Muscle of leg (tissue), 11 donors: ENCODE data around the gene POU3F2. TPM values are rescaled to one million over a fixed set of nuclear protein-coding genes. Genes with fewer than 3 reads are reported as not detected.

Experiments
- DNase-seq: peaks from one replicate; pipeline ENCODE4 v3.0.0; 2013
- H3K27ac ChIP-seq: one replicate; pipeline ENCODE4 v1.5.1; 2013; ENCODE audit warnings: mild to moderate bottlenecking, low read length, control low read depth
- H3K27me3 ChIP-seq: one replicate; pipeline ENCODE4 v1.6.1; 2013; ENCODE audit warnings: low read length; ENCODE audit not compliant: control insufficient read depth, insufficient read depth
- H3K36me3 ChIP-seq: one replicate; pipeline ENCODE4 v1.6.1; 2013; ENCODE audit warnings: low read length; ENCODE audit not compliant: control insufficient read depth, insufficient read depth
- H3K4me1 ChIP-seq: one replicate; pipeline ENCODE4 v1.6.1; 2013; ENCODE audit warnings: low read length; ENCODE audit not compliant: control insufficient read depth, insufficient read depth
- H3K4me3 ChIP-seq: one replicate; pipeline ENCODE4 v1.5.1; 2013; ENCODE audit warnings: low read length, control low read depth
- H3K9me3 ChIP-seq: replicated peaks from 2 replicates; pipeline ENCODE4 v1.6.1; 2013; ENCODE audit warnings: low read depth, low read length; ENCODE audit not compliant: control insufficient read depth
- WGBS: methylation state at CpG from one replicate; pipeline ENCODE4 v1.1.5; 2013; ENCODE audit warnings: missing lambda C conversion rate; ENCODE audit not compliant: insufficient coverage; 5-methylcytosine and 5-hydroxymethylcytosine counted together
- polyA plus RNA-seq, 8 donors: library from polyadenylated mRNA; unstranded; fragments of 120-200 nt; gene quantifications; one replicate each; pipeline versions ENCODE4 v1.2.1 to v1.2.3, GENCODE V29; 2013; ENCODE audit warnings: inconsistent platforms in 1 of 8, low replicate concordance in 1 of 8; ENCODE audit not compliant: insufficient read length in 8 of 8, insufficient read depth in 1 of 8
- total RNA-seq: library from RNA; stranded (reverse); fragments of 120-200 nt; gene quantifications from one replicate; pipeline ENCODE4 v1.2.4, GENCODE V29; 2013

Gene POU3F2
- total and polyA plus RNA-seq, 9 donors = 0.07 to 0.37 (median 0.21) TPM

DNA sequence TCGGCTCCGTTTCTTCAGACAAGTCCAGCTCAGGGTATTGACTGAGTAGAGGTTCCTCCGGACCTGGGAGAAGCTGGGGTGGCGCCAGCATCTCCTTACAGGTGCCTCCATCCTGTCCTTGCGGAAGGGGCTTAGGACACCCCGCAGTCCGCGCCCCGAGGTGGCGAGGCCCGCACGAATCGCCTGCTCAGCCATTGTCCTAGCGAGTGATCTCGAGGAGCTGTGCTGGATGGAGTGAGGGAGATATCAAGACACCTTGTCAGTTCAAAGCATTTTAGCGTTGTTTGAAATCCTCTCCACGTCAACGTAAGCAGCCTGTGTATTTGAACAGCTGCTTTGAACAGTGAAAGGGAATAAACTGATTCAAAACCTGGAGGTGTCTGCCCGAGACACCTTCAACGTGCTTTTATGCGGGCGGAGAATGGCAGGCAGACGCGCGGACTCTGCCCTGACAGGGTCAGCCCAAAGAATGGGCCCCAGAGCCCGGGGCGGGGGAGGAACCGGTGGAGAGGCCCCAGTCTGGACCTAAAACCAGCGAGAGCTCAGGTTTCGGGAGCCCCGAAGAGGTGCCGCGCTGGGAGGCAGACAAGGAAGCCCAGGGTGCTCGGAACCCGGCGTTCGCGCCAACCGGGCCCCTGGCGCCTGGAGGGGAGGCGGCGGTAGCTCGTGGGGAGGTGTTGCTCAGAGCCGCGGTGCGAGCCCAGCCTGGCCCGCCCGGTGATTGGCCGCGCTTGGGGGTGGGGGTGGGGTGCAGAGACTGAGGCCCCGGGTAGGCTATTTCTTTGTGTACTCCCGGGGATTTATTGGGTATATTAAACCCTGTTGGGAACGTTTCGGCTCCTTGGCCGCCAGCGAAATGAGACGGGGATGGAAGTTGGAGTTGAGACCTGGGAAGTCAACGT, 3.1 kb upstream of the POU3F2 start:
- 2% methylated on average over 56 of the region's 58 CpGs for WGBS
- peaks cover 53% of the 10 kb centered on the region for H3K4me1 ChIP-seq
- H3K4me3 ChIP-seq = no peak overlapping the region
- H3K27ac ChIP-seq = no peak overlapping the region
- H3K9me3 ChIP-seq = no peaks in the 10 kb centered on the region
- H3K36me3 ChIP-seq = no peaks in the 10 kb centered on the region
- H3K27me3 ChIP-seq = peaks cover 87% of the 10 kb centered on the region
- DNase-seq = no peak

DNA sequence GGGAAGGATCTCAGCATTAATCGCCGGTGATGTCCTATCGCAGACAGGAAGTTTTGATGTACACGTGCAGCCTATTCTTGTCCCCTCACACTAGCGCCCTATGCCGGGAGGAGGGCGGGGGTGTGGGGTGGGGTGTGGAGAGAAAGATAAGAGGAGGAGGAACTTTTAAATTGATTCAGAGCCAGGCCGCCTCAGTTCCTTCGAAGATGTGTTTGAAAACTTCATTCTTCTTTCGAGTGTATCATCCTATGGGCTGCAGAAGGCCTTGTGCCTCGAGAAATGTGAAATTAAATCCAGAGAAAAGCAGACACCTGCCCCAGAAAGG, 2.5 kb upstream of the POU3F2 start:
- Histone ChIP-seq H3K27me3 (peaks cover 92% of the 10 kb centered on the region), H3K4me3 (no peak overlapping the region), H3K36me3 (no peaks in the 10 kb centered on the region), H3K4me1 (peaks cover 53% of the 10 kb centered on the region), H3K9me3 (no peaks in the 10 kb centered on the region), H3K27ac (no peak overlapping the region)
- DNase-seq = no peak
- WGBS = 0% methylated on average over 1 of the region's 11 CpGs

DNA sequence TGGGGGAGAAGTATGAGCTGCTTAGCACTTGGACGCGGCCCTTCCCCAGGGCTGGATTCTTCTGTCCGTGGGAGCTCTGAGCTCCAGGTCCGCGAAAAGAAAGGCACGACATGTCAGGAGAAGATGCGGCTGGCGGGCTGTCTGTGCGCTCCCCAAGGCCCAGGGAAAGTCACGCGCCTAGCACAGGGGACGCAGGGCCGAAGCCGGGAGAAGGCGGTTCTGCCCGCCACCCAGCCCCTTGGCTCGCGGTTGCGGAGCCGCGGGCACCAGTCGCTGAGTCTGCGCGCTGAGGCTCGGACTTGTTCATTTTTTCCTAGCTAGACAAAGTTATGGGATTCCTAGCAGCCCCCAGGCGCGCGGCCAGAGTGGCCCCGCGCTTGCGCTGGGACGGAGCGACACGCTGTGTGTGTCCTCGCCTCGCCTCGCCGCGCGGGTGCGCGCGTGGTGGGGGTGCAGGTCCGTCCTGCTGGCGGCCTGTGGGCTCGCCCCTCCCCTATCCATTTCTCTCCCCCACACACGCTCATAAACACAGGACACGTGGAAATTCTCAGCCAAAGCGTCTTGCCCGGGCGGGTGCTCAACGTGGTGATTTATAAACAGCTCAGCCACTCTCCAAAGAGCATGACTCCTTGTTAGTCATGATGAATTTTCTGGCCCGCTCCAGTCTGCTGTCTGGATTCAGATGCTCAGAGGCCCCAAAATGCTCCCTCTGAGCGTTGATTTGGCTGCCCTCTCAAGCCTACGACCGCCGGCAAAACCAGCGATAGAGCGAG, 1.9 kb upstream of the POU3F2 start:
- H3K36me3 ChIP-seq = no peaks in the 10 kb centered on the region
- WGBS = 1% methylated on average over 59 of the region's 59 CpGs
- H3K4me1 ChIP-seq = peaks cover 51% of the 10 kb centered on the region
- no peaks in the 10 kb centered on the region for H3K9me3 ChIP-seq
- H3K4me3 ChIP-seq = no peak overlapping the region
- no peak overlapping the region for H3K27ac ChIP-seq
- DNase-seq = peak; percentile 43
- peaks cover 92% of the 10 kb centered on the region for H3K27me3 ChIP-seq

DNA sequence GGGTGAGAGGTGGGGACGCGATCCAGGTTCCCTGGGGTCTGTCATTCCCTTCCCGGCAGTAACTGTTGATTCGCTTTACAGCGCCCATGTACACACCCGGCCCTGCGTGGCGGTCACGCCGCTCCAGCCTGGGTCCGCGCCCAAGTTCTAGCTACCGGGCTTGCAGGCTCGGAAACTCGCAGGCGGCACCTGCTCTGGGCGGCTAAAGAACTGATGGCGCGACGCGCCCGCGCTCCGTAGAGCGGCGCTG, 1.4 kb upstream of the POU3F2 start:
- no peak for DNase-seq
- H3K36me3 ChIP-seq = no peaks in the 10 kb centered on the region
- WGBS = 0% methylated on average over 26 of the region's 26 CpGs
- H3K27ac ChIP-seq = no peak overlapping the region
- no peaks in the 10 kb centered on the region for H3K9me3 ChIP-seq
- peak overlapping the region; percentile 37 for H3K4me3 ChIP-seq
- peaks cover 89% of the 10 kb centered on the region for H3K27me3 ChIP-seq
- H3K4me1 ChIP-seq = peaks cover 49% of the 10 kb centered on the region

DNA sequence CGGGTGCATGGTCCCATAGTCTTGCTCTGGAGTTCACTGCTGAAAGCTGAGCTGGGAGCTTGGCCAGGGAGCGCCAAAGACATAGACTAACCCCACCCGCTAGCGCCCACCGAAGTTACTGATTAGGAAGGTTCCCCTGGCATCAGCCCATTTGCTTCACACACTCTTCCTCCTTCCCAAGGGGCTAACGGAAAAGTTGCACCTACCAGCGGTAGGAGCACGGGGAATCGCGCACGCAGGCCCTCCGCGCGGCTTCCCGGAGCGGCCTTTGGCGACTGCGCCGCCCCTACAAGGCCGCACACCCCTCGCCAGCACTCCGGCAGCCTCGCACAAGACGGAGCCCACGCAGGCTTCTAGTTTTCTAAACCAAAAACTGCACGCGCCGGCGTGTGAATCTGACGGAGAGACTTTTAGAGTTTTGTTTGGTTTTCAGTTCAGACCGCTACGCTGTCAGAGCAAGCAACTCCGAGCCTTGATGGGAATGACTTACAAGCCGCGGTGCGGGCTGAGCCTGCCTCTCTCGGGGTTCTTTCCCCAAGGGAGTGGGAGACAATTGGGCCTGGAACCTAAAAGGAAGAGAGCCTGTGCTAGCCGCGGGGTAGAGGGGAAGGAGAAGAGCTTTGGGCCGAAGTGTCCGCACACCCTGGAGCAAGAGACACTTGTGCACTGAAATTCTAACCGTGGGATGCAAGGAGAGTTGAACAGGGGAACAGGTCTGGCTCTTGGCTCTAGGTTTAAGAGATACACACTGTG, 891 bp upstream of the POU3F2 start:
- peaks cover 85% of the 10 kb centered on the region for H3K27me3 ChIP-seq
- no peaks in the 10 kb centered on the region for H3K36me3 ChIP-seq
- peak; percentile 39 for DNase-seq
- under 1% methylated on average over 35 of the region's 42 CpGs for WGBS
- peak overlapping the region; percentile 37 for H3K4me3 ChIP-seq
- no peaks in the 10 kb centered on the region for H3K9me3 ChIP-seq
- no peak overlapping the region for H3K27ac ChIP-seq
- H3K4me1 ChIP-seq = peaks cover 47% of the 10 kb centered on the region

DNA sequence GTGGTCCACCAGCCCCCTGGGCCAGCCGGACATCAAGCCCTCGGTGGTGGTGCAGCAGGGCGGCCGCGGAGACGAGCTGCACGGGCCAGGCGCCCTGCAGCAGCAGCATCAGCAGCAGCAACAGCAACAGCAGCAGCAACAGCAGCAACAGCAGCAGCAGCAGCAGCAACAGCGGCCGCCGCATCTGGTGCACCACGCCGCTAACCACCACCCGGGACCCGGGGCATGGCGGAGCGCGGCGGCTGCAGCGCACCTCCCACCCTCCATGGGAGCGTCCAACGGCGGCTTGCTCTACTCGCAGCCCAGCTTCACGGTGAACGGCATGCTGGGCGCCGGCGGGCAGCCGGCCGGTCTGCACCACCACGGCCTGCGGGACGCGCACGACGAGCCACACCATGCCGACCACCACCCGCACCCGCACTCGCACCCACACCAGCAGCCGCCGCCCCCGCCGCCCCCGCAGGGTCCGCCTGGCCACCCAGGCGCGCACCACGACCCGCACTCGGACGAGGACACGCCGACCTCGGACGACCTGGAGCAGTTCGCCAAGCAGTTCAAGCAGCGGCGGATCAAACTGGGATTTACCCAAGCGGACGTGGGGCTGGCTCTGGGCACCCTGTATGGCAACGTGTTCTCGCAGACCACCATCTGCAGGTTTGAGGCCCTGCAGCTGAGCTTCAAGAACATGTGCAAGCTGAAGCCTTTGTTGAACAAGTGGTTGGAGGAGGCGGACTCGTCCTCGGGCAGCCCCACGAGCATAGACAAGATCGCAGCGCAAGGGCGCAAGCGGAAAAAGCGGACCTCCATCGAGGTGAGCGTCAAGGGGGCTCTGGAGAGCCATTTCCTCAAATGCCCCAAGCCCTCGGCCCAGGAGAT, 1.0 kb downstream of the POU3F2 start:
- Histone ChIP-seq H3K36me3 (no peaks in the 10 kb centered on the region), H3K27ac (no peak overlapping the region), H3K9me3 (no peaks in the 10 kb centered on the region), H3K4me1 (peaks cover 47% of the 10 kb centered on the region), H3K27me3 (peaks cover 79% of the 10 kb centered on the region), H3K4me3 (peak overlapping the region; percentile 17)
- under 1% methylated on average over 68 of the region's 76 CpGs for WGBS
- no peak for DNase-seq

DNA sequence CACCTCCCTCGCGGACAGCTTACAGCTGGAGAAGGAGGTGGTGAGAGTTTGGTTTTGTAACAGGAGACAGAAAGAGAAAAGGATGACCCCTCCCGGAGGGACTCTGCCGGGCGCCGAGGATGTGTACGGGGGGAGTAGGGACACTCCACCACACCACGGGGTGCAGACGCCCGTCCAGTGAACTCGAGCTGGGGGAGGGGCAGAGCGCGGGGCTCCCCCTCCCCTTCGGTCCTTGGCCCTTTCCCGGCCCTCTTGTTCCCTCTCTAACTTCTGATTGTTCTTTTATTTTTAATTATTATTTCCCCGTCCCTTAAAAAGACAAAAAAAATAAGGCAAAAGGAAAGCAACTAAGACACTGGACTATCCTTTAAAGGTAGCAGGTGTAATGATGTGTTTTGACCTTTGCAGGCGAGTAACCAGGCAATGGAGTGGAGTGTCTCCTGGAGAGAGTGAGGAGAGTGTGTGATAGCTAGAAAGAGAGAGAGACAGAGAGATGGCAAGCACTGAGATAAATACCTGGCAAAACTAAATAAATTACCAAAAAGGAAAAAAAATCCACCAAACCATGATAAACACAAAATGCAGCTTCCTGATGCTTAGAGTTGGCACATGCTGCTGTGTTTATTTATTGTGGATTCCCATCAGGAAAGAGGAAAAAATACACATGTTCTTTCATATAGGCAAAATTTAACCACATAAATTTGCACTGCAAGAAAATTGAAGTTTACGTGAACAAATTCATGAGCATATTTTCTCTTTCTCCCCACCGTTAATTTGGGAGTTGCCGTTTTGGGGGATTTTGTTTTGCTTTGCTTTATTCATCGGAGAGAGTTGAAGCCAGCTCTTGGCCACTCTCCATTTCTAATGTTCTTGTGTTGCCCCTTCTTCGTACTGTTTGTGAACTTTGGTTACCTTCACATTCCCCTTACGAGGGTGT, 1.9 kb downstream of the POU3F2 start:
- H3K36me3 ChIP-seq = no peaks in the 10 kb centered on the region
- H3K9me3 ChIP-seq = no peaks in the 10 kb centered on the region
- DNase-seq = no peak
- WGBS = 0% methylated on average over 1 of the region's 23 CpGs
- no peak overlapping the region for H3K27ac ChIP-seq
- H3K4me1 ChIP-seq = peaks cover 45% of the 10 kb centered on the region
- H3K27me3 ChIP-seq = peaks cover 75% of the 10 kb centered on the region
- no peak overlapping the region for H3K4me3 ChIP-seq

DNA sequence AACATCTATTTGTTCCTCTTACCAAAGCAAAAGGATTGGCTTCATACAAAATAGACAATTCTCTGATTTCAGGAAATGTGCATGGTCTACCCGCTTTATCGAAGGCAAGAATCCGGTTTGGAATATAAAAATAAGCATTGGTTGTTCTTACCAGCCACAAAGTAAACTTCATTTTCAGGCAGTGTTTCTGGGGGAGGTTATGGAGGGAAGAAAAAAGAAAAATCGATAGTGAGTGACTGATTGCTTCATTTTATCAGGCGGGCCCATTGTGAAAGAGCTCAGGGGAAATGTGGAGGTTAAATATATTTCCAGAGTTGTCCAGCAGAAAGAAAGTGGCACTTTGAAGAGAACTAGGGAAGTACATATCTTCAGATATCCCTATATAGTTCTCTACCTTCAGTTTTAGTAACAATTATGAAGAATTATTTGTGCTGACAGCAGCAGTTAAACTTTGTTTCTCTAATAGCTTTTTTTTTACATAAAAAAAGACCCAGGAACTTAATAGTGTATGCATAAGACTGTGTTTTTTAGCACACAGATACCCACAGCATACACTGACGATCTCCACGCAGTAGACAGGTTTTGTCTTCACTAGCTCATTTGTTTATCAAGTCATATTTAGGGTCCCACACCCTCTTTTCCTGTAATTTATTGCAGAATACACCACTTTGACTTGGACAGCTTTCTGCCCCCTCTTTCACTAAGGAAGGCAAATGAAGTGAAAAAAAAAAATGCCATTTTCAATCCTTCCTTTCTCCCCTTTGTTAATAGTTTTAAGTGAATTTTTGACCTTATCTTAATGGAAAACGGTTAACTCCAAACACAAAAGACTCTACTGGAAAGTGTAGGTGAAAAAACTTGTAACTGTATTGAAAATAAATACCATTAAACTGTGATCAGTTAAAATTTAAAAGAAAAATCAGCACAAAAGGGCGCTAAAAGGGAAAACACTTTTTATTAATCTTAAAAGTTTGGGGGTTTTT, 2.9 kb downstream of the POU3F2 start:
- H3K27ac ChIP-seq = no peak overlapping the region
- no peaks in the 10 kb centered on the region for H3K9me3 ChIP-seq
- 10% methylated on average over 2 of the region's 9 CpGs for WGBS
- H3K27me3 ChIP-seq = peaks cover 75% of the 10 kb centered on the region
- H3K36me3 ChIP-seq = no peaks in the 10 kb centered on the region
- H3K4me1 ChIP-seq = peaks cover 37% of the 10 kb centered on the region
- no peak overlapping the region for H3K4me3 ChIP-seq
- DNase-seq = no peak
